Neural cell (in vitro differentiated cells): ENCODE data around the gene LRFN3.

Source experiments
- CTCF ChIP-seq: fragments of 450-650 bp; IDR thresholded peaks from 2 replicates; pipeline ENCODE4 v1.5.1; 2014; ENCODE audit warnings: antibody characterized with exemption, mild to moderate bottlenecking, moderate library complexity; ENCODE audit not compliant: poor library complexity, severe bottlenecking
- EP300 ChIP-seq: fragments of 450-650 bp; conservative IDR thresholded peaks from 2 replicates; pipeline ENCODE4 v1.6.1; 2014; ENCODE audit warnings: antibody characterized with exemption, mild to moderate bottlenecking, moderate library complexity; ENCODE audit not compliant: poor library complexity, severe bottlenecking
- EZH2 ChIP-seq: fragments of 200-600, 300-800 bp; shearing (Covaris generic), sonication (generic); IDR thresholded peaks from 2 replicates; pipeline ENCODE4 v1.6.1; 2014; ENCODE audit warnings: antibody characterized with exemption, low read length, borderline replicate concordance, mild to moderate bottlenecking; ENCODE audit not compliant: insufficient read depth, poor library complexity, severe bottlenecking
- MXI1 ChIP-seq: fragments of 450-650 bp; conservative IDR thresholded peaks from 2 replicates; pipeline ENCODE4 v1.6.1; 2014; ENCODE audit warnings: antibody characterized with exemption, mild to moderate bottlenecking; ENCODE audit not compliant: poor library complexity, severe bottlenecking
- POLR2AphosphoS5 ChIP-seq: IDR thresholded peaks from 2 replicates; pipeline ENCODE4 v1.6.1; 2012
- RAD21 ChIP-seq: fragments of 450-650 bp; conservative IDR thresholded peaks from 2 replicates; pipeline ENCODE4 v1.6.1; 2014; ENCODE audit warnings: antibody characterized with exemption, mild to moderate bottlenecking, moderate library complexity
- REST ChIP-seq: IDR thresholded peaks from 2 replicates; pipeline ENCODE4 v1.6.1; 2012; ENCODE audit warnings: borderline replicate concordance
- SMC3 ChIP-seq: fragments of 450-650 bp; conservative IDR thresholded peaks from 2 replicates; pipeline ENCODE4 v1.6.1; 2014; ENCODE audit warnings: antibody characterized with exemption, mild to moderate bottlenecking, moderate library complexity; ENCODE audit not compliant: poor library complexity
- TAF1 ChIP-seq: IDR thresholded peaks from 2 replicates; pipeline ENCODE4 v1.6.1; 2012; ENCODE audit warnings: low read depth

GRCh38 chr19:35960432-35960972 is 24.3 kb downstream of the LRFN3 start:
- TF ChIP-seq CTCF (no peak), EZH2 (no peak), RAD21 (no peak), REST (no peak), EP300 (no peak), MXI1 (no peak), POLR2AphosphoS5 (no peak), SMC3 (no peak), TAF1 (no peak)
